SJCRH30 (cell line): ENCODE measurements around the gene EDA. TPM values are rescaled to one million over a fixed set of nuclear protein-coding genes. Genes with fewer than 3 reads are reported as not detected.

Experiments used
- DNase-seq, 2 experiments: peaks; one replicate each; pipeline ENCODE4 v3.0.0-alpha.2; 2015 to 2020
- H3K27ac ChIP-seq: fragments of 250-450 bp; sonication (Bioruptor Pico); 2 replicates; pipeline ENCODE4 v1.5.1; 2020; ENCODE audit warnings: mild to moderate bottlenecking, moderate library complexity
- H3K27me3 ChIP-seq: fragments of 250-450 bp; sonication (Bioruptor Pico); 2 replicates; pipeline ENCODE4 v1.5.1; 2020; ENCODE audit warnings: mild to moderate bottlenecking, moderate library complexity
- H3K36me3 ChIP-seq: fragments of 250-450 bp; sonication (Bioruptor Pico); 2 replicates; pipeline ENCODE4 v1.5.1; 2020; ENCODE audit warnings: mild to moderate bottlenecking, moderate library complexity
- H3K4me1 ChIP-seq: fragments of 250-450 bp; sonication (Bioruptor Pico); 2 replicates; pipeline ENCODE4 v1.5.1; 2020; ENCODE audit warnings: mild to moderate bottlenecking, moderate library complexity
- H3K4me3 ChIP-seq: fragments of 250-450 bp; sonication (Bioruptor Pico); 2 replicates; pipeline ENCODE4 v1.5.1; 2020; ENCODE audit warnings: mild to moderate bottlenecking, moderate library complexity
- H3K9me3 ChIP-seq: fragments of 250-450 bp; sonication (Bioruptor Pico); replicated peaks from 2 replicates; pipeline ENCODE4 v1.5.1; 2020; ENCODE audit warnings: mild to moderate bottlenecking, moderate library complexity
- total RNA-seq: library from RNA; depleted of rRNA; stranded (reverse); fragments of >200 nt; shearing (Covaris generic); gene quantifications from 2 replicates; pipeline ENCODE4 v1.2.3, GENCODE V29; 2014

The EDA gene
- total RNA-seq, 1 experiment from 2014 or later, result 1.6 TPM

DNA sequence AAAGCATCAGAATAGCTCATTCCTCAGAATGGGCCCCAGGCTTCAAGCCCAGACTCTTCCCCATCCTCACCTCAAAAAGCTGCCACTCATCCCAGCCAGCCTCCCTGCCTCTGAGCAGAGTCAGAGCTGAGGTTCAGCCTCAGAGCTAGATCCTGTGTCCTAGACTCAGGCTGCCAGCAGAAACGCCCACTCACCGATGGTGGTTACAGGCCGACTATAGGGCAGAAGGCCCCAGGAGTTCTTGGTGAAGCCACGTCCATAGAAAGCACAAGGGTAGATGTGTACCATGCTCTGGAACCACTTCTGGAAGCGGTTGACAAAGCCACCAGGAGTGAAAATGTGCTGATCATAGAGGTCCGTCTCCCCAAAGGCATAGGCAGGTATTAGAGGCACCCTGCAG, 426.1 kb downstream of the EDA start:
- Histone ChIP-seq H3K4me3 (no peak overlapping the region), H3K36me3 (no peaks in the 10 kb centered on the region), H3K27ac (no peak overlapping the region), H3K9me3 (no peaks in the 10 kb centered on the region), H3K27me3 (no peaks in the 10 kb centered on the region), H3K4me1 (no peaks in the 10 kb centered on the region)
- DNase-seq, result no peak

- H3K27me3 ChIP-seq, result no peaks in the 10 kb centered on the region
- H3K4me3 ChIP-seq, result no peak overlapping the region
- H3K27ac ChIP-seq, result no peak overlapping the region
- no peaks in the 10 kb centered on the region for H3K36me3 ChIP-seq
- no peaks in the 10 kb centered on the region for H3K4me1 ChIP-seq
- no peak for DNase-seq
- H3K9me3 ChIP-seq, result no peaks in the 10 kb centered on the region
Measured at GRCh38 chrX:70042399-70043371, 426.8 kb downstream of the EDA start.

GRCh38 chrX:70043685-70044084, 427.8 kb downstream of the EDA start:
- no peaks in the 10 kb centered on the region for H3K4me1 ChIP-seq
- H3K27ac ChIP-seq, result no peak overlapping the region
- no peak for DNase-seq

GRCh38 chrX:70044541-70045245, 428.8 kb downstream of the EDA start:
- Histone ChIP-seq H3K9me3 (no peaks in the 10 kb centered on the region), H3K4me1 (no peaks in the 10 kb centered on the region), H3K27ac (no peak overlapping the region), H3K36me3 (no peaks in the 10 kb centered on the region), H3K4me3 (no peak overlapping the region), H3K27me3 (no peaks in the 10 kb centered on the region)
- no peak for DNase-seq

More at GRCh38 chrX:70043685-70044084, 427.8 kb downstream of the EDA start:
- Histone ChIP-seq H3K27me3 (no peaks in the 10 kb centered on the region), H3K36me3 (no peaks in the 10 kb centered on the region), H3K4me3 (no peak overlapping the region), H3K9me3 (no peaks in the 10 kb centered on the region)

- no peak overlapping the region for H3K4me3 ChIP-seq
- DNase-seq, result no peak
- H3K4me1 ChIP-seq, result no peaks in the 10 kb centered on the region
- no peak overlapping the region for H3K27ac ChIP-seq
- H3K36me3 ChIP-seq, result no peaks in the 10 kb centered on the region
- no peaks in the 10 kb centered on the region for H3K9me3 ChIP-seq
- no peaks in the 10 kb centered on the region for H3K27me3 ChIP-seq
Measured at GRCh38 chrX:70046978-70047377, 431.1 kb downstream of the EDA start.

DNA sequence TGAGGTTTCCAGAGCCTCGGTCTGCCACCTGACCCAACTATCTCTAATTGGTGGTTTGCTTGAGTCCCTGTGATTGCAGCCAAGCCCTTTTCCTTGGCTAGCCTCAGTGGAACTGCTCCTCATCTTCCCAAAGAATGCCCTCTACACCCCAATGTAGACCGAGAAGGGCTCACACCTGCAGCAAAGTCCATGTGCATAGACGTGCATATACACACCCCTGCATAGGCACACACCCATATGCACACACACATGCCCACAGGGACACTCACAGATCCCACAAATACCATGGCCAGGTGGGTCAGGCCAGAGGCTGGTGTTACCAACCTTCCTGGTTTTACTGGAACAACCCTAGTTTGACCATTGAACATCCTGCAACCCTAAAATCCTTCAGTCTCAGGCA, 433.5 kb downstream of the EDA start:
- Histone ChIP-seq H3K27ac (no peak overlapping the region), H3K4me1 (no peaks in the 10 kb centered on the region), H3K9me3 (no peaks in the 10 kb centered on the region), H3K4me3 (no peak overlapping the region), H3K36me3 (no peaks in the 10 kb centered on the region), H3K27me3 (no peaks in the 10 kb centered on the region)
- no peak for DNase-seq

- Histone ChIP-seq H3K27ac (no peak within 1 kb of the TSS), H3K9me3 (no peaks in the 10 kb centered on the region), H3K4me1 (no peaks in the 10 kb centered on the region), H3K36me3 (no peaks in the 10 kb centered on the region), H3K27me3 (no peaks in the 10 kb centered on the region), H3K4me3 (no peak within 1 kb of the TSS)
- no peak for DNase-seq
Measured at GRCh38 chrX:70049925-70050324, 434.0 kb downstream of the EDA start, which contains the start of gene AWAT2. Gene AWAT2, minus strand, starts transcription at chrX:70049938. Its CDS starts 6 bp downstream, at chrX:70049932.

- no peak overlapping the region for H3K4me3 ChIP-seq
- no peaks in the 10 kb centered on the region for H3K36me3 ChIP-seq
- H3K9me3 ChIP-seq, result no peaks in the 10 kb centered on the region
- no peak for DNase-seq
- H3K27ac ChIP-seq, result no peak overlapping the region
- no peaks in the 10 kb centered on the region for H3K4me1 ChIP-seq
- H3K27me3 ChIP-seq, result no peaks in the 10 kb centered on the region
Measured at GRCh38 chrX:70052895-70053615, 437.1 kb downstream of the EDA start.

- Histone ChIP-seq H3K4me3 (no peak overlapping the region), H3K9me3 (no peaks in the 10 kb centered on the region), H3K27ac (no peak overlapping the region), H3K36me3 (no peaks in the 10 kb centered on the region), H3K27me3 (no peaks in the 10 kb centered on the region), H3K4me1 (no peaks in the 10 kb centered on the region)
- no peak for DNase-seq
Measured at GRCh38 chrX:70054391-70054790, 438.5 kb downstream of the EDA start.

DNA sequence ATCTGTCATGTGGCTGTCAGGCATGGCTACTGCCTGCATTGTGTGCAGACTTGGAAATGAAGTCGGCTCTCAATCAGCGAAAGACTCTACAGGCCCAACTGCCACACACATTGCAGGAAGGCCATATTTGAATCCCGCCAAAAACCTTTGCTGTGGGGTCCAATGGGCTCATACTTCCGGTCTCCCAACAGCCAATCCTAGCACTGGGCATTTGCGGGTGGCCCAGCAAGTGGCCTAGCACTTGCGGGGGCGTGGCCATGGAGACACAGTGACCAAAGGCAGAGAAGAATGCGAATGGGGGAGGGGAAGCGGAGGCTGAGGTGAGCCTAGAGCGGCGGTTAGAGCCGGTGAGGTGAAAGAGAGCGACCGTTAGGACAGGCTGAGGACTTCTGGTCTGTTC, 446.2 kb downstream of the EDA start, which contains the start of gene OTUD6A:
Gene OTUD6A, plus strand, starts transcription at position 382 of the 400 bp plus-strand sequence. CDS start 68 bp downstream, outside the sequence.
- Histone ChIP-seq H3K4me1 (no peaks in the 10 kb centered on the region), H3K4me3 (no peak within 1 kb of the TSS), H3K9me3 (no peaks in the 10 kb centered on the region), H3K27me3 (no peaks in the 10 kb centered on the region), H3K36me3 (no peaks in the 10 kb centered on the region), H3K27ac (no peak within 1 kb of the TSS)
- no peak for DNase-seq

DNA sequence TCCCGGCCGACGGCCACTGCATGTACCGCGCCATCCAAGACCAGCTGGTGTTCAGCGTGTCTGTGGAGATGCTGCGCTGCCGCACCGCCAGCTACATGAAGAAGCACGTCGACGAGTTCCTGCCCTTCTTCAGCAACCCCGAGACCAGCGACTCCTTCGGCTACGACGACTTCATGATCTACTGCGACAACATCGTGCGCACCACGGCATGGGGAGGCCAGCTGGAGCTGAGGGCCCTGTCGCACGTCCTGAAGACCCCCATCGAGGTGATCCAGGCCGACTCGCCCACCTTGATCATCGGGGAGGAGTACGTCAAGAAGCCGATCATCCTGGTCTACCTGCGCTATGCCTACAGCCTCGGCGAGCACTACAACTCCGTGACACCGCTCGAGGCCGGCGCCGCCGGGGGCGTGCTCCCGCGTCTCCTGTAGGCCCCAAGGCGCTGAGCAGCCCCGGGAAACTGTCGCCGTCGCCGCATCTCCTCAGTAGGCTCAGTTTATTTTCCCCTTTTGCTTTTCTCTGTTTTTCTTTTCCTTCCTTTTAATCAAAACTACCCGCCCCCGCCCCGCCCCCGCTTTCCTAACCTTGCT, 447.1 kb downstream of the EDA start:
- Histone ChIP-seq H3K4me3 (no peak overlapping the region), H3K36me3 (no peaks in the 10 kb centered on the region), H3K27ac (no peak overlapping the region), H3K27me3 (no peaks in the 10 kb centered on the region), H3K4me1 (no peaks in the 10 kb centered on the region), H3K9me3 (no peaks in the 10 kb centered on the region)
- no peak for DNase-seq

DNA sequence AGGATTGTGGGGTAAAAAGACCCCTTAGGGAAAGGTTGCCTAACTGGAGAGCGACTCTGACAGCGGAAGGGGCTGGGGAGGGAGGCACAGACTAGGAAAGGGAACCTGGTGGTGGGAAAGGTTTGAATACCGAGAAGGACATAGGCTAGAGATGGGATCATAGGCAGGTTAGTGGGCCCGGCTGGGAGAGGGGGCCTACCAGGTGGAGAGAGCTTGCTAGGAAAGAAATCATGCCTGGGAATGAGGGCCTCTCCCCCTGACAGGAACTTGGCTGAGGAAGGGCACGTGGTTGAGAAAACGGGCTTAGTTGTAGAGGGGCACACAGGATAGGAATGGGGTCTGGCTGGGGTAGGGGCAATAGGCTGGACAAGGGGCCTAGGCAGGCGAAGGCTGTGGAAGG, 450.7 kb downstream of the EDA start:
- Histone ChIP-seq H3K4me1 (no peaks in the 10 kb centered on the region), H3K27ac (no peak overlapping the region), H3K36me3 (no peaks in the 10 kb centered on the region), H3K4me3 (no peak overlapping the region), H3K27me3 (no peaks in the 10 kb centered on the region), H3K9me3 (no peaks in the 10 kb centered on the region)
- DNase-seq, result no peak

DNA sequence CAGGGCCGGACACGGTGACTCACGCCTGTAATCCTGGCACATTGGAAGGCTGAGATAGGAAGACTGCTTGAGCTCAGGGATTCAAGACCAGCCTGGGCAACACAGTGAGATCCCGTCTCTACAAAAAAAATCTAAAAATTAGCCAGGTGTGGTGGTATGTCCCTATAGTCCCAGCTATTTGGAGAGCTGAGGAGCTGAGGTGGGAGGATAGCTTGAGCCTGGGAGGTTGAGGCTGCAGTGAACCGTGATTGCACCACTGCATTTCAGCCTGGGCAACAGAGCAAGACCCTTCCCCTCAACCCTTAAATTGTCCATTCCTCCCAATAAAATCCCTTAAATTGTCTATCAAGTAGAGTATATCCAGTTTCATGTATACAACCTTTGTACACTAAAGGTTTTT, 463.4 kb downstream of the EDA start:
- Histone ChIP-seq H3K9me3 (no peaks in the 10 kb centered on the region), H3K4me3 (no peak overlapping the region), H3K4me1 (no peaks in the 10 kb centered on the region), H3K27ac (no peak overlapping the region), H3K27me3 (no peaks in the 10 kb centered on the region), H3K36me3 (no peaks in the 10 kb centered on the region)
- DNase-seq, result no peak

- no peaks in the 10 kb centered on the region for H3K4me1 ChIP-seq
- H3K27me3 ChIP-seq, result no peaks in the 10 kb centered on the region
- no peaks in the 10 kb centered on the region for H3K9me3 ChIP-seq
- H3K36me3 ChIP-seq, result no peaks in the 10 kb centered on the region
- H3K27ac ChIP-seq, result no peak overlapping the region
- no peak overlapping the region for H3K4me3 ChIP-seq
- DNase-seq, result no peak
Measured at GRCh38 chrX:70079870-70080269, 464.0 kb downstream of the EDA start.
